Measurements from ENCODE around the gene GTPBP6.
"Not testable (repeated sequence)": the region's sequence is repeated elsewhere in the genome, so short reads cannot be mapped to it uniquely, and the experiment has no call there.

Gene GTPBP6

GRCh38 chrX:314781-315595 is 3.6 kb downstream of the GTPBP6 start:
- no peak for DNase-seq

GRCh38 chrX:314049-314448 is 4.5 kb downstream of the GTPBP6 start:
- no peak for DNase-seq

GRCh38 chrX:313546-313945 is 5.0 kb downstream of the GTPBP6 start:
- DNase-seq, result no peak

GRCh38 chrX:312621-313331 is 5.8 kb downstream of the GTPBP6 start:
- no peak for DNase-seq

- no peak for DNase-seq
These were observed 7.2 kb downstream of the GTPBP6 start for GRCh38 chrX:311156-312129.

- no peak for DNase-seq
These were observed 7.9 kb downstream of the GTPBP6 start for GRCh38 chrX:310621-311155.

- DNase-seq, result no peak
These were observed 9.6 kb downstream of the GTPBP6 start for GRCh38 chrX:308821-309520.

GRCh38 chrX:307261-308111 is 11.1 kb downstream of the GTPBP6 start:
- DNase-seq, result no peak

GRCh38 chrX:306614-307251 is 11.9 kb downstream of the GTPBP6 start:
- not testable (repeated sequence) for DNase-seq

- not testable (repeated sequence) for DNase-seq
These were observed 12.6 kb downstream of the GTPBP6 start for GRCh38 chrX:305781-306613.

GRCh38 chrX:302975-303374 is 15.6 kb downstream of the GTPBP6 start:
- no peak for DNase-seq

GRCh38 chrX:300334-300733 is 18.3 kb downstream of the GTPBP6 start:
- no peak for DNase-seq

- no peak for DNase-seq
These were observed 19.6 kb downstream of the GTPBP6 start for GRCh38 chrX:298993-299392.

GRCh38 chrX:295136-295535 is 23.5 kb downstream of the GTPBP6 start:
- no peak for DNase-seq

- DNase-seq, result no peak
These were observed 25.4 kb downstream of the GTPBP6 start for GRCh38 chrX:292900-293897.

GRCh38 chrX:291411-291901 is 27.1 kb downstream of the GTPBP6 start:
- DNase-seq, result no peak

GRCh38 chrX:290476-291166 is 28.0 kb downstream of the GTPBP6 start:
- no peak for DNase-seq

- DNase-seq, result no peak
These were observed 30.0 kb downstream of the GTPBP6 start for GRCh38 chrX:288561-288991.

All from NCI-H69 (cell line).